ENCODE measurements around the gene TRIM2.

GRCh38 chr4:153369021-153369420, 164.8 kb downstream of the TRIM2 start:
- no peak for TF ChIP-seq CTCF (IDR thresholded peaks at IDR 0.05; ENCODE audit: insufficient read depth, low read depth, low read length)
- no peak for TF ChIP-seq EZH2 (IDR thresholded peaks at IDR 0.05; ENCODE audit: insufficient read depth, low read length)

Data from astrocyte (in vitro differentiated cells and primary cell).